IPS-20b (cell line): ENCODE measurements around the gene TSN.
A peak's percentile ranks its signal among the peaks of the same experiment; 100 is the strongest.
"Not testable (repeated sequence)": the region's sequence is repeated elsewhere in the genome, so short reads cannot be mapped to it uniquely, and the experiment has no call there.

Source experiments
- H3K27ac ChIP-seq: one replicate; pipeline ENCODE4 v1.5.1; 2013; ENCODE audit warnings: low read length
- H3K27me3 ChIP-seq: 2 replicates; pipeline ENCODE4 v1.6.1; 2013; ENCODE audit warnings: mild to moderate bottlenecking, low read length, inconsistent platforms; ENCODE audit not compliant: insufficient read depth
- H3K36me3 ChIP-seq: 2 replicates; pipeline ENCODE4 v1.6.1; 2013; ENCODE audit warnings: low read depth, mild to moderate bottlenecking, inconsistent platforms, low read length, moderate library complexity; ENCODE audit not compliant: insufficient read depth
- H3K4me1 ChIP-seq: 2 replicates; pipeline ENCODE4 v1.6.1; 2013; ENCODE audit warnings: mild to moderate bottlenecking, control low read depth, inconsistent platforms, low read length, moderate library complexity; ENCODE audit not compliant: insufficient read depth
- H3K4me3 ChIP-seq: 2 replicates; pipeline ENCODE4 v1.5.1; 2013; ENCODE audit warnings: mild to moderate bottlenecking, low read length, inconsistent platforms
- H3K9ac ChIP-seq: 2 replicates; pipeline ENCODE4 v1.6.1; 2013; ENCODE audit warnings: low read depth, mild to moderate bottlenecking, inconsistent platforms, low read length, moderate library complexity
- H3K9me3 ChIP-seq: 2 replicates; pipeline ENCODE4 v1.6.1; 2013; ENCODE audit warnings: mild to moderate bottlenecking, low read depth, low read length, inconsistent platforms; ENCODE audit not compliant: insufficient read depth

TSN gene

GRCh38 chr2:121804997-121805765, 49.7 kb downstream of the TSN start:
- peak overlapping the region; percentile 31 for H3K27ac ChIP-seq
- H3K36me3 ChIP-seq: no peaks in the 10 kb centered on the region

GRCh38 chr2:121805766-121806143, 50.3 kb downstream of the TSN start:
- Histone ChIP-seq H3K36me3 (no peaks in the 10 kb centered on the region), H3K27ac (no peak overlapping the region), H3K9ac (peak overlapping the region; percentile 2; the same call in 1 of the 2 replicates), H3K4me1 (peaks cover 25% of the 10 kb centered on the region), H3K9me3 (no peaks in the 10 kb centered on the region), H3K27me3 (no peaks in the 10 kb centered on the region), H3K4me3 (no peak overlapping the region)

More at GRCh38 chr2:121804997-121805765, 49.7 kb downstream of the TSN start:
- Histone ChIP-seq H3K9ac (peak overlapping the region; percentile 56; the same call in 1 of the 2 replicates), H3K27me3 (no peaks in the 10 kb centered on the region), H3K9me3 (no peaks in the 10 kb centered on the region), H3K4me1 (peaks cover 25% of the 10 kb centered on the region), H3K4me3 (peak overlapping the region; percentile 43; the same call in 1 of the 2 replicates)

DNA sequence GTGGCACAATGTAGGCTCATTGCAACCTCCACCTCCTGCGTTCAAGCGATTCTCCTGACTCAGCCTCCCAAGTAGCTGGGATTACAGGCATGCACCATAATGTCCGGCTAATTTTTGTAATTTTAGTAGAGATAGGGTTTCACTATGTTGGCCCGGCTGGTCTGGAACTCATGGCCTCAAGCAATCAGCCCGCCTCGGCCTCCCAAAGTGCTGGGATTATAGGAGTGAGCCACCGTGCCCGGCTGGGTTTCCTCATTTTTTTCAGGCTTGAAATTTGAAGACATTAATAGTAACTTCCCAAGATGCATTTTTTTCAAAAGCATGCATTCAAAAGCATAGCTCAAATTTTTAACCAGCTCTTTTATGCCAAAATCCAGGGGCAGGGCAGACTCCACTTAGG, 52.3 kb downstream of the TSN start:
- H3K4me3 ChIP-seq, H3K27ac ChIP-seq, H3K27me3 ChIP-seq, H3K36me3 ChIP-seq, H3K9me3 ChIP-seq, H3K9ac ChIP-seq: not testable (repeated sequence)
- H3K4me1 ChIP-seq: peaks cover 25% of the 10 kb centered on the region

GRCh38 chr2:121809607-121810006, 54.2 kb downstream of the TSN start:
- Histone ChIP-seq H3K9me3 (no peaks in the 10 kb centered on the region), H3K36me3 (no peaks in the 10 kb centered on the region), H3K27ac (no peak overlapping the region), H3K27me3 (no peaks in the 10 kb centered on the region), H3K4me3 (no peak overlapping the region), H3K9ac (no peak overlapping the region), H3K4me1 (peaks cover 16% of the 10 kb centered on the region)

- no peaks in the 10 kb centered on the region for H3K27me3 ChIP-seq
- H3K4me3 ChIP-seq: no peak overlapping the region
- peaks cover 6% of the 10 kb centered on the region; the same call in 1 of the 2 replicates for H3K4me1 ChIP-seq
- H3K9ac ChIP-seq: no peak overlapping the region
- no peak overlapping the region for H3K27ac ChIP-seq
- no peaks in the 10 kb centered on the region for H3K9me3 ChIP-seq
- H3K36me3 ChIP-seq: no peaks in the 10 kb centered on the region
Measured at GRCh38 chr2:121810959-121811853, 55.8 kb downstream of the TSN start.

DNA sequence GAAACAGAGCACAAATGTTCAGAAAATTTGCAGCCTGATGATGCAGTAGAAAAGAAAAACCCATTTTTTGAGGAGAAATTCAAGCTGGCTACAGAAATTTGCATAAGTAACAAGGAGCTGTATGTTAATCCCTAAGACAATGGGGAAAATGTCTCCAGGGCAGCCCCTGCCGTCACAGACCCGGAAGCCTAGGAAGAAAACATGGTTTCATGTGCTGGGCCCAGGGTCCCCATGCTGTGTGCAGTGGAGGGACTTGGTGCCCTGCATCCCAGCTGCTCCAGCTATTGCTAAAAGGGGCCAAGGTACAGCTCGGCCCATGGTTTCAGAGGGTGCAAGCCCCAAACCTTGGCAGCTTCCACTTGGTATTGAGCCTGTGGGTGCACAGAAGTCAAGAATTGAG, 57.6 kb downstream of the TSN start:
- not testable (repeated sequence) for H3K4me3 ChIP-seq, H3K27ac ChIP-seq, H3K9me3 ChIP-seq, H3K4me1 ChIP-seq, H3K9ac ChIP-seq, H3K36me3 ChIP-seq, H3K27me3 ChIP-seq

DNA sequence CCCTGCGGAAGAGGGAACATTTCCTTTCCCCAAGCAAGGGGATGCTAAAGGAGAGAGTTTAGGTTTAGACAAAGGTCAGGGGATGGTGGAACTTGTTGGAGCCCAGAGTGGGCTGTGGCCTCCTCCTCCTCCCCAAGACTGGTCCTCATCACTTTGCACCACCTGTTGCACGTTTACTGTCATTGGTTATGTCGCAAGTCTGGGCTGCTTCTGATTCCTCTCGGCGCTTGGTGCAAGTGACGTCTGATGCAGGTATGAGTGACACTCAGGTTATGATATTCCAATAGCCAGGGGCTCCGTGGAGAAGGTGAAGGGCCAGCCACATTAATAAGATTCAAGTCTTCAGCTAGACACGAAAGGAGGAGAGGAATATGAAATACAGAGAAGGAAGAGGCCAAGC, 59.8 kb downstream of the TSN start:
- no peak overlapping the region for H3K9ac ChIP-seq
- peaks cover 7% of the 10 kb centered on the region; the same call in 1 of the 2 replicates for H3K4me1 ChIP-seq
- H3K4me3 ChIP-seq: no peak overlapping the region
- no peaks in the 10 kb centered on the region for H3K27me3 ChIP-seq
- H3K9me3 ChIP-seq: no peaks in the 10 kb centered on the region
- H3K36me3 ChIP-seq: no peaks in the 10 kb centered on the region
- H3K27ac ChIP-seq: no peak overlapping the region

DNA sequence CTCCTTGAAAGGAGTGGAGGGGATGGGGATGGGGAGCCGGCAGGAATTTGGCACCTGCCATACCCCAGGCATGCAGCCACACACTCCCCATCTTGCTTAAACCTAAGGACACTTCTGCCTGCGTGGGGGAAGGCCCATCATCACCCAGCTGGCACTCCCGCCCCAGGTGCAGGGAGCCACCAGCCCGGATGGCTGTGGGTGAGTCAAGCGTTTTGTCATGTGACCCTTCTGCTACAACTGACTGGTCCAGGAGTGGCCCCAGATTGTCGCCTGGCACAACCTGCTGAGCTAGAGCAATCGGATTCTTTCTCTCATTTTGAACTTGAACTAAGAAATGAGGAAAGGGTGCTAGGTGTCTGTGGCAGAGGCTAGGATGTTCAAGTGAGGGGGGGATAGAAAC, 61.3 kb downstream of the TSN start:
- Histone ChIP-seq H3K27me3 (no peaks in the 10 kb centered on the region), H3K27ac (no peak overlapping the region), H3K9ac (no peak overlapping the region), H3K36me3 (no peaks in the 10 kb centered on the region), H3K4me3 (no peak overlapping the region), H3K9me3 (no peaks in the 10 kb centered on the region), H3K4me1 (peaks cover 7% of the 10 kb centered on the region; the same call in 1 of the 2 replicates)

GRCh38 chr2:121817304-121817703, 61.9 kb downstream of the TSN start:
- H3K9me3 ChIP-seq, H3K27ac ChIP-seq, H3K27me3 ChIP-seq, H3K9ac ChIP-seq, H3K4me3 ChIP-seq, H3K4me1 ChIP-seq, H3K36me3 ChIP-seq: not testable (repeated sequence)
